ENCODE results near the gene DNAJB8.

DNA sequence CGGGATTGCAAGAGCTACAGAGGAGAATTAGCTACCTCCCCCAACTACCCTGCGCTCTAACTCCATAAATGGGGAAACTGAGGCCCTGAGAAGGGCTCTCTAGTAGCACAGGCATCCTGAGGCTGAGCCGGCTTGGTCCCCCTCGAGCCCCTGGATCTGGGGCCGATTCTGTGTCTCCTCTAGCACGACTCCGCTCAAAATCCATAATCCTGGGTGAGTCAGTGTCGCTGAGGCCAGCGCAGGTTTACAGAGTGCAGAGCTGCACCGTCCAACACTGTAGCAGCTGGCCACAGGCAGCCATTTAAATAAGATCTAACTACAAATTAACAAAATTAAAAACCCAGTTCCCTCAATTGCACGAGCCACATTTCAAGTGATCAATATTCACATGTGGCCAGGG lies 15.5 kb upstream of the DNAJB8 start:
- TF ChIP-seq EP300 (IDR thresholded peaks at IDR 0.05), result no peak
- TF ChIP-seq POLR2A (IDR thresholded peaks at IDR 0.05; ENCODE audit: low read depth), result no peak
- no peak for TF ChIP-seq POLR2AphosphoS5 (IDR thresholded peaks at IDR 0.05)
